Neuron (in vitro differentiated cells): ENCODE results near the gene ILKAP.
A peak's percentile ranks its signal among the peaks of the same experiment; 100 is the strongest.

Experiments used
- H2AFZ ChIP-seq: one replicate; pipeline ENCODE4 v1.6.1; 2013; ENCODE audit warnings: low read depth, mild to moderate bottlenecking, inconsistent platforms, low read length, moderate library complexity
- H3K27me3 ChIP-seq: one replicate; pipeline ENCODE4 v1.6.1; 2013; ENCODE audit warnings: low read length; ENCODE audit not compliant: insufficient read depth
- H3K36me3 ChIP-seq: one replicate; pipeline ENCODE4 v1.6.1; 2013; ENCODE audit warnings: low read length; ENCODE audit not compliant: insufficient read depth
- H3K4me1 ChIP-seq: one replicate; pipeline ENCODE4 v1.6.1; 2013; ENCODE audit warnings: low read length; ENCODE audit not compliant: insufficient read depth
- H3K4me3 ChIP-seq: 2 replicates; pipeline ENCODE4 v1.5.1; 2013; ENCODE audit warnings: mild to moderate bottlenecking, low read length, moderate library complexity
- H3K9me3 ChIP-seq: one replicate; pipeline ENCODE4 v1.6.1; 2013; ENCODE audit warnings: low read length

The ILKAP gene

GRCh38 chr2:238162251-238162845, 41.1 kb downstream of the ILKAP start:
- Histone ChIP-seq H3K4me1 (peaks cover 2% of the 10 kb centered on the region), H2AFZ (no peak overlapping the region), H3K27me3 (peaks cover 29% of the 10 kb centered on the region), H3K4me3 (no peak overlapping the region), H3K36me3 (peaks cover 2% of the 10 kb centered on the region), H3K9me3 (no peaks in the 10 kb centered on the region)

- H2AFZ ChIP-seq, result no peak overlapping the region
- no peaks in the 10 kb centered on the region for H3K9me3 ChIP-seq
- H3K4me3 ChIP-seq, result no peak overlapping the region
- peaks cover 29% of the 10 kb centered on the region for H3K27me3 ChIP-seq
- H3K4me1 ChIP-seq, result peaks cover 2% of the 10 kb centered on the region
- H3K36me3 ChIP-seq, result no peaks in the 10 kb centered on the region
These were observed 42.0 kb downstream of the ILKAP start for GRCh38 chr2:238161291-238162051.

- H2AFZ ChIP-seq, result no peak overlapping the region
- no peak overlapping the region for H3K4me3 ChIP-seq
- H3K27me3 ChIP-seq, result peaks cover 29% of the 10 kb centered on the region
- peaks cover 2% of the 10 kb centered on the region for H3K4me1 ChIP-seq
- no peaks in the 10 kb centered on the region for H3K36me3 ChIP-seq
- H3K9me3 ChIP-seq, result no peaks in the 10 kb centered on the region
These were observed 43.0 kb downstream of the ILKAP start for GRCh38 chr2:238160206-238161129.

GRCh38 chr2:238159661-238160205, 43.8 kb downstream of the ILKAP start:
- peaks cover 29% of the 10 kb centered on the region for H3K27me3 ChIP-seq

GRCh38 chr2:238159071-238159539, 44.4 kb downstream of the ILKAP start:
- peaks cover 29% of the 10 kb centered on the region for H3K27me3 ChIP-seq

More at GRCh38 chr2:238159661-238160205, 43.8 kb downstream of the ILKAP start:
- no peak overlapping the region for H3K4me3 ChIP-seq
- H3K9me3 ChIP-seq, result no peaks in the 10 kb centered on the region
- no peak overlapping the region for H2AFZ ChIP-seq
- H3K36me3 ChIP-seq, result no peaks in the 10 kb centered on the region
- peaks cover 2% of the 10 kb centered on the region for H3K4me1 ChIP-seq

GRCh38 chr2:238158509-238159070, 44.9 kb downstream of the ILKAP start, which contains the start of gene ERFE:
ERFE (plus strand) TSS chr2:238158970; CDS start chr2:238159008, 38 bp downstream.
- peak within 1 kb of the TSS; percentile 32 for H3K4me3 ChIP-seq
- H3K27me3 ChIP-seq, result peaks cover 29% of the 10 kb centered on the region
- no peaks in the 10 kb centered on the region for H3K36me3 ChIP-seq
- peaks cover 2% of the 10 kb centered on the region for H3K4me1 ChIP-seq
- no peak within 1 kb of the TSS for H2AFZ ChIP-seq
- no peaks in the 10 kb centered on the region for H3K9me3 ChIP-seq

More at GRCh38 chr2:238159071-238159539, 44.4 kb downstream of the ILKAP start:
- Histone ChIP-seq H3K4me3 (peak overlapping the region; percentile 32), H3K4me1 (peaks cover 2% of the 10 kb centered on the region), H2AFZ (no peak overlapping the region), H3K9me3 (no peaks in the 10 kb centered on the region), H3K36me3 (no peaks in the 10 kb centered on the region)

GRCh38 chr2:238158018-238158508, 45.4 kb downstream of the ILKAP start:
- Histone ChIP-seq H3K9me3 (no peaks in the 10 kb centered on the region), H3K4me3 (no peak overlapping the region), H3K36me3 (no peaks in the 10 kb centered on the region), H3K4me1 (peaks cover 2% of the 10 kb centered on the region), H2AFZ (no peak overlapping the region), H3K27me3 (peaks cover 29% of the 10 kb centered on the region)

- no peak overlapping the region for H2AFZ ChIP-seq
- no peak overlapping the region for H3K4me3 ChIP-seq
- H3K9me3 ChIP-seq, result no peaks in the 10 kb centered on the region
- peaks cover 2% of the 10 kb centered on the region for H3K4me1 ChIP-seq
- H3K27me3 ChIP-seq, result peaks cover 29% of the 10 kb centered on the region
- no peaks in the 10 kb centered on the region for H3K36me3 ChIP-seq
These were observed 45.9 kb downstream of the ILKAP start for GRCh38 chr2:238157506-238158017.

- no peaks in the 10 kb centered on the region for H3K9me3 ChIP-seq
- H2AFZ ChIP-seq, result no peak overlapping the region
- peaks cover 2% of the 10 kb centered on the region for H3K4me1 ChIP-seq
- H3K36me3 ChIP-seq, result no peaks in the 10 kb centered on the region
- peaks cover 26% of the 10 kb centered on the region for H3K27me3 ChIP-seq
- no peak overlapping the region for H3K4me3 ChIP-seq
These were observed 47.5 kb downstream of the ILKAP start for GRCh38 chr2:238155761-238156694.

GRCh38 chr2:238155051-238155760, 48.3 kb downstream of the ILKAP start:
- Histone ChIP-seq H2AFZ (no peak overlapping the region), H3K9me3 (no peaks in the 10 kb centered on the region), H3K4me1 (peaks cover 2% of the 10 kb centered on the region), H3K36me3 (no peaks in the 10 kb centered on the region), H3K27me3 (peaks cover 19% of the 10 kb centered on the region), H3K4me3 (no peak overlapping the region)

- Histone ChIP-seq H3K4me3 (no peak overlapping the region), H3K36me3 (no peaks in the 10 kb centered on the region), H3K4me1 (peaks cover 2% of the 10 kb centered on the region), H2AFZ (no peak overlapping the region), H3K27me3 (peaks cover 13% of the 10 kb centered on the region), H3K9me3 (no peaks in the 10 kb centered on the region)
These were observed 48.9 kb downstream of the ILKAP start for GRCh38 chr2:238154570-238154969.
